Fibroblast of pulmonary artery (primary cell): ENCODE results near the gene CHST1.
A peak's percentile ranks its signal among the peaks of the same experiment; 100 is the strongest.

ENCODE experiments used
- DNase-seq: peaks from one replicate; pipeline ENCODE4 v3.0.0-alpha.2; 2010; ENCODE audit warnings: low read depth
- H3K4me3 ChIP-seq: replicated peaks from 2 replicates; pipeline ENCODE4 v1.5.1; 2011; ENCODE audit warnings: low read depth, mild to moderate bottlenecking, control low read depth, low read length, moderate library complexity
- CTCF ChIP-seq: IDR thresholded peaks from 2 replicates; pipeline ENCODE4 v1.5.1; 2011; ENCODE audit warnings: mild to moderate bottlenecking, control low read depth, low read length, inconsistent platforms; ENCODE audit errors: missing control alignments

CHST1 gene

GRCh38 chr11:45654231-45655011 is 11.0 kb downstream of the CHST1 start:
- TF ChIP-seq CTCF: no peak
- no peak for DNase-seq

GRCh38 chr11:45653277-45653676 is 12.1 kb downstream of the CHST1 start:
- H3K4me3 ChIP-seq: no peak overlapping the region
- TF ChIP-seq CTCF: no peak
- DNase-seq: no peak

More at GRCh38 chr11:45654231-45655011, 11.0 kb downstream of the CHST1 start:
- no peak overlapping the region for H3K4me3 ChIP-seq

GRCh38 chr11:45652781-45653180 is 12.6 kb downstream of the CHST1 start:
- no peak for TF ChIP-seq CTCF
- peak; percentile 55 for DNase-seq
- H3K4me3 ChIP-seq: no peak overlapping the region

GRCh38 chr11:45651841-45652749 is 13.3 kb downstream of the CHST1 start:
- no peak for DNase-seq
- no peak overlapping the region for H3K4me3 ChIP-seq
- no peak for TF ChIP-seq CTCF

GRCh38 chr11:45651156-45651555 is 14.3 kb downstream of the CHST1 start:
- H3K4me3 ChIP-seq: no peak overlapping the region
- no peak for DNase-seq
- no peak for TF ChIP-seq CTCF

- H3K4me3 ChIP-seq: no peak overlapping the region
- TF ChIP-seq CTCF: no peak
- no peak for DNase-seq
Observed at GRCh38 chr11:45650166-45651095, 15.0 kb downstream of the CHST1 start.
